ENCODE measurements around the gene CCDC180. TPM values are rescaled to one million over a fixed set of nuclear protein-coding genes. Genes with fewer than 3 reads are reported as not detected.

Gene CCDC180
- total RNA-seq, 2 donors from 2014 or later, result 1.6 to 1.9 TPM

GRCh38 chr9:97349400-97349799 lies 41.9 kb downstream of the CCDC180 start:
- DNase-seq, result no peak
- no peak for ATAC-seq
- intact Hi-C loops (cut with DNase I), result no loop called here

- intact Hi-C loops (cut with DNase I), result no loop called here
- ATAC-seq (no peak), DNase-seq (no peak)
These were observed 47.2 kb downstream of the CCDC180 start for GRCh38 chr9:97354637-97355036.

- ATAC-seq (no peak), DNase-seq (no peak)
- intact Hi-C loops (cut with DNase I), result no loop called here
These were observed 49.6 kb downstream of the CCDC180 start for GRCh38 chr9:97357056-97357455.

Other genes with a start within 250 kb of the CCDC180 start
- gene TDRD7, start 104.4 kb downstream of the CCDC180 start, total RNA-seq, result 10 to 100 TPM in 1 of 2 donors, 1 to 10 TPM in 1; 8.6 to 10.0 TPM
- 100 to 1,000 TPM; 142 to 149 TPM for gene TMOD1, start 194.0 kb downstream of the CCDC180 start, total RNA-seq

Data from left cardiac atrium (tissue), 4 donors.